ENCODE measurements around the gene PSMC6.
A peak's percentile ranks its signal among the peaks of the same experiment; 100 is the strongest.
"Not testable (repeated sequence)": the region's sequence is repeated elsewhere in the genome, so short reads cannot be mapped to it uniquely, and the experiment has no call there.

Gene PSMC6

DNA sequence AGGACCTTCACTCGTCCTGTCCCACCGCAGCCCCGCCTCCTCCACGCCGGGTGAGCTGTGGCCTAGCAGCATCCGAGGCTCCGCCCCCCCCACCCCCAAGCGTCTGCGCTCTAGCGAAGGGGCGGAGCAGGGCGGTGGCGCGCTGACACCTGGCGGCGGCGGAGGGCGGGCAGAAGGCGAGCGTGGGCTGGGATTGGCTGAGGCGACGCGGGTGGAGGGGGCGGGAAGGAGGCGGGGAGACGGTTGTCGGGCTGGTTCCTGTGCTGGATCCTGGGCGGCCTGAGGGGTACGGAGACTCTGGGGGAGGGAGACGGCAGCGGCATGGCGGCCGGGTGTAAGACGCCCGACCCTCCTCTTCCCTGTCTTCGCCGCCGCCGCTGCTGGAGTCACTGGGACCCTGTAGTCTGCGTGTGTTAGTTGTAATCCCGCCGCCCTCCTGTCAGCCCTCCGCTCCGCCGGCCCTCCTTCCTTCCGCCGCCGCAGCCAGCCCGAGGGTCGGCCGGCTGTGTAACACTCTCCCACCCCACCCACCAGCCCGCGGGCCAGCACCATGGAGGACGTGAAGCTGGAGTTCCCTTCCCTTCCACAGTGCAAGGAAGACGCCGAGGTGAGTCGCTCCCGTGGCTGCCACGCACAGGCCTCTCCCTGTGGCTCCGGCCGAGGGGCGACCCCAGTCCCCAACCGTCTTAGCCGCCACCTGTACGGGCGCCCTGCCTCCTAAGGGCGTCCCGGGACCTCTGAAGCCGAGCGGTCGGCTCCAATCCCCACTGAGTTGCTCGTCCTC, 23.1 kb downstream of the PSMC6 start, which contains the start of gene STYX:
STYX (plus strand) TSS at position 242 of the 784 bp plus-strand sequence; CDS start at position 551, 309 bp downstream.
- H3K4me3 Mint-ChIP-seq, result peak within 1 kb of the TSS; percentile 94
- intact Hi-C loops (cut with micrococcal nuclease), result loop anchor here (2.0 to 10.0 kb wide), 4 partner anchors 13 to 425 kb away; partner anchors contain the start of genes DDHD1, GPR137C and TXNDC16
- H3K9me3 Mint-ChIP-seq, result no peaks in the 10 kb centered on the region
- no peaks in the 10 kb centered on the region for H3K27me3 Mint-ChIP-seq
- peak within 1 kb of the TSS; percentile 97 for H3K27ac Mint-ChIP-seq
- peaks cover 20% of the 10 kb centered on the region for H3K4me1 Mint-ChIP-seq (ENCODE audit: low read depth)
- H3K36me3 Mint-ChIP-seq (ENCODE audit: low read depth), result peaks cover 75% of the 10 kb centered on the region

DNA sequence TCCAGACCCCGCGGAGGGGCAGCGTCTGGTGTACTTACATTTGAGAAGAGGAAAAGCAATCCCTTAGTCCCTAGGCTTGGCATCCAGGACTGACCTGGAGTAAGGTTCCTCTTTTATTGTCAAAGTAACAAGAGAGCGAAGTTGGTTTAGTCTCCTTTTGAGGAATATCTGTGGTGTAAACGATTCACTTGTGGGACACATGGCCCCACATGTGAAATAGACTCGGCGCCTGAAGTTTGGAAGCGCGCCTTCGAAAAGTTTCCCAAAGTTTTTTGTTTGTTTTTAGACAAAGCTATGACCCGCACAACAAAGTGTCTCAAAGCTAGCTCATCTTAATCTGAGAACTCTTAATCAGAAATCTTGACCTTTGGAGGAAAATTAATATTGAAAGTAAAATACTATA, 23.7 kb downstream of the PSMC6 start:
- Mint-ChIP-seq H3K27ac (peak overlapping the region; percentile 97), H3K4me3 (peak overlapping the region; percentile 94), H3K36me3 (ENCODE audit: low read depth) (peaks cover 71% of the 10 kb centered on the region), H3K27me3 (no peaks in the 10 kb centered on the region), H3K4me1 (ENCODE audit: low read depth) (peaks cover 21% of the 10 kb centered on the region), H3K9me3 (no peaks in the 10 kb centered on the region)
- intact Hi-C loops (cut with micrococcal nuclease), result loop anchor here (2.0 to 10.0 kb wide), 4 partner anchors 14 to 424 kb away; partner anchors contain the start of genes DDHD1, GPR137C and TXNDC16

DNA sequence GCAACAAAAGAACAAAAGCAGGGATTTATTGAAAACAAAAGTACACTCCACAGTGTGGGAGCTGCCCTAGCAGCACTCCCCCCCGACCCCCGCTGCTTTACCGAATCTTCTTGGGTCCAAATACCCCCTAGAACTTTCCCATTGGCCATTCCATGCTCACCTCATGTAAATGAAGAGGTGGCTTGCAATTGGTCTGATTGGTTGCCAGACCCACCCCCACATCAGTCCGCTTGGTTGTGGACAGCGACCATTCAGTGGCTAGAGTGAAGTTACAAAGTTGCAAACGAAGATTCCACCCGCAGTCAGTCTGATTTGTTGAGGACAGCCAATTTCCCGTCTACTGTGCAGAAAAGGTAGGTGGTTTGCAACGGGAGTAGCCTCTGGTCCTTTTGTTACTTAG, 26.8 kb downstream of the PSMC6 start:
- Mint-ChIP-seq H3K27me3 (no peaks in the 10 kb centered on the region), H3K9me3 (no peaks in the 10 kb centered on the region), H3K4me3 (no peak overlapping the region), H3K27ac (no peak overlapping the region), H3K36me3 (ENCODE audit: low read depth) (peaks cover 58% of the 10 kb centered on the region), H3K4me1 (ENCODE audit: low read depth) (peaks cover 35% of the 10 kb centered on the region)
- intact Hi-C loops (cut with micrococcal nuclease), result loop anchor here (5.0 to 10.0 kb wide), 3 partner anchors 42 to 421 kb away; partner anchors contain the start of genes DDHD1, GPR137C and TXNDC16

GRCh38 chr14:52735921-52736489, 29.0 kb downstream of the PSMC6 start:
- intact Hi-C loops (cut with micrococcal nuclease), result loop anchor here (5.0 to 10.0 kb wide), 3 partner anchors 36 to 419 kb away; partner anchors contain the start of genes DDHD1, GPR137C and TXNDC16

DNA sequence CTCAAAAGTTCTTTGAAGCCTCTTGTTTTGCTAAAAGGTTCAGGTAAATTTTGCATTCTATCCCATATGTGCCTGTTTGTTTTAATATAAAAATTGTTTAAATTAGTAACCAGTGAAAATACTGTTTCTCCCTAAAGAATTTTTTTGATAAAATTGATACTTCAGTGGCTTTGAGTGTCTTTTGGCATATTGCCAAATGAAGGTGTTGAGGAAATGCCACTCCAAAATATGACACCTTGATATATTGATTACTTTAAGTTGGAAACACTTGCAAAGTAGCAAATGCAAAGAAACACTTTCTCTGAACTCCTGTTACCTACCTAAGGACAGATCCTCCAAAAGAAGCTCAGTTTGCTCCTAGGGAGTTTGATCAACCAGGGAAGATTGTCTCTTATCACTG, 31.4 kb downstream of the PSMC6 start:
- Mint-ChIP-seq H3K27ac (no peak overlapping the region), H3K9me3 (no peaks in the 10 kb centered on the region), H3K36me3 (ENCODE audit: low read depth) (peaks cover 38% of the 10 kb centered on the region), H3K4me1 (ENCODE audit: low read depth) (peaks cover 45% of the 10 kb centered on the region), H3K4me3 (no peak overlapping the region), H3K27me3 (no peaks in the 10 kb centered on the region)
- intact Hi-C loops (cut with micrococcal nuclease), result loop anchor here (5.0 to 10.0 kb wide), 3 partner anchors 34 to 416 kb away; partner anchors contain the start of genes DDHD1, GPR137C and TXNDC16

More at GRCh38 chr14:52735921-52736489, 29.0 kb downstream of the PSMC6 start:
- Mint-ChIP-seq H3K27ac (no peak overlapping the region), H3K4me1 (ENCODE audit: low read depth) (peaks cover 35% of the 10 kb centered on the region), H3K9me3 (no peaks in the 10 kb centered on the region), H3K27me3 (no peaks in the 10 kb centered on the region), H3K4me3 (no peak overlapping the region), H3K36me3 (ENCODE audit: low read depth) (peaks cover 55% of the 10 kb centered on the region)

- intact Hi-C loops (cut with micrococcal nuclease), result no loop called here
These were observed 33.8 kb downstream of the PSMC6 start for GRCh38 chr14:52740751-52741150.

DNA sequence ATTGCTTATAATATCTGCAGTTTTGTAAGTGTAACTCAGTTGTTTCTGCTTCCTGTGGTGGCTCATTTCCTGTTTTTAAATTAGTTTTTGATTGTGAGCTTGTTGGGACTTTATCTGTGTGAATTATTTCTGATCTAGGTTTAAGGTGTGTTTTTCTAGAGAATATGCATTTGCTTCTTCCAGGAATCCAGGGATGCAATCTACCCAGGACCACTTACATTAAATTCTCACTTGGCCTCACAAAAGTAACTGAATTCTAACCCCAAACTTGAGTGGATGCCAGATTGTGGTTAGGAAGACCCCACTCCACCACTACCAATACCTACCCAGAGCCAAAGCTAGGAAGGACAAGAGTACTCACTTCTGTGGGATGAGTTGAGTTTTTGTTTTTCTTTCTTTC, 34.9 kb downstream of the PSMC6 start:
- Mint-ChIP-seq H3K4me3 (peak overlapping the region; percentile 9), H3K27ac (peak overlapping the region; percentile 85), H3K27me3 (no peaks in the 10 kb centered on the region), H3K36me3 (ENCODE audit: low read depth) (peaks cover 34% of the 10 kb centered on the region), H3K4me1 (ENCODE audit: low read depth) (peaks cover 26% of the 10 kb centered on the region), H3K9me3 (no peaks in the 10 kb centered on the region)
- intact Hi-C loops (cut with micrococcal nuclease), result no loop called here

More at GRCh38 chr14:52740751-52741150, 33.8 kb downstream of the PSMC6 start:
- Mint-ChIP-seq H3K27me3 (no peaks in the 10 kb centered on the region), H3K4me1 (ENCODE audit: low read depth) (peaks cover 32% of the 10 kb centered on the region), H3K36me3 (ENCODE audit: low read depth) (peaks cover 27% of the 10 kb centered on the region), H3K4me3 (no peak overlapping the region), H3K27ac (no peak overlapping the region), H3K9me3 (no peaks in the 10 kb centered on the region)

DNA sequence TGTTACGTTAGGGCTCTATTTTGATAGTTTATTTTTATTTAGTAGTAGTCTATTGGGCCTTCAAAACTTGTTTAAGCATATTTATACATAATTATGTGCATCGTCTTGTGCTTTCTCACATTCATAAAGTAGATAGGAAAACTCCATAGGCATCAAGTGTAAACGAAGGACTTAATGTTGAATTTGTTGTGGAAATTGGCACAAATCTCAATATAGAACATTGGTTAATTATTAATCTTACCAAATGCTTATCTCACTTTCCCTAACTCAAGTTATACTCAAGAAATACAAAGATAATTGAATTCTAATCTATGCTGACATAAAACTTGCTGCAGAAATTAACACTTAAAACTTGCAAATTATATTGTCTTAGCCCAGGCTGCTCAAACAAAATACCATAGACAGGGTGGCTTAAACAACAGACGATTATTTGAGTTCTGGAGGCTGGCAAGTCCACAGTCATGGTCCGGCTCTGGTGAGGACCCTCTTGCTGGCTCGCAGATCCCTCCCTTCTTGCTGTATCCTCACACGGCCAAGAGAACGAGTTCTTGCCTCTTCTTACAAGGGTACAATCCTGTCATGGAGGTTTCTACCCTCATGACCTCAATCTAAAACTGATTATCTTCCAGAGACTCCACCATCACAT, 41.8 kb downstream of the PSMC6 start:
- Mint-ChIP-seq H3K4me3 (no peak overlapping the region), H3K4me1 (ENCODE audit: low read depth) (no peaks in the 10 kb centered on the region), H3K27ac (no peak overlapping the region), H3K36me3 (ENCODE audit: low read depth) (peaks cover 50% of the 10 kb centered on the region), H3K9me3 (no peaks in the 10 kb centered on the region), H3K27me3 (no peaks in the 10 kb centered on the region)
- intact Hi-C loops (cut with micrococcal nuclease), result loop anchor here (5.0 kb wide), 1 partner anchor 44 kb away; the partner anchor contains the start of gene GNPNAT1

- intact Hi-C loops (cut with micrococcal nuclease), result no loop called here
- Mint-ChIP-seq H3K4me1 (ENCODE audit: low read depth) (no peaks in the 10 kb centered on the region), H3K27me3 (no peaks in the 10 kb centered on the region), H3K4me3 (no peak overlapping the region), H3K27ac (no peak overlapping the region), H3K9me3 (no peaks in the 10 kb centered on the region), H3K36me3 (ENCODE audit: low read depth) (peaks cover 32% of the 10 kb centered on the region)
These were observed 48.8 kb downstream of the PSMC6 start for GRCh38 chr14:52755607-52756316.

GRCh38 chr14:52759145-52759544, 52.1 kb downstream of the PSMC6 start:
- no peaks in the 10 kb centered on the region for H3K9me3 Mint-ChIP-seq
- intact Hi-C loops (cut with micrococcal nuclease), result no loop called here
- no peak overlapping the region for H3K27ac Mint-ChIP-seq
- no peaks in the 10 kb centered on the region for H3K27me3 Mint-ChIP-seq
- peaks cover 48% of the 10 kb centered on the region for H3K36me3 Mint-ChIP-seq (ENCODE audit: low read depth)
- no peaks in the 10 kb centered on the region for H3K4me1 Mint-ChIP-seq (ENCODE audit: low read depth)
- H3K4me3 Mint-ChIP-seq, result no peak overlapping the region

GRCh38 chr14:52762923-52763322, 55.9 kb downstream of the PSMC6 start:
- H3K4me3 Mint-ChIP-seq; H3K9me3 Mint-ChIP-seq; intact Hi-C loops (cut with micrococcal nuclease); H3K27me3 Mint-ChIP-seq; H3K4me1 Mint-ChIP-seq (ENCODE audit: low read depth): not testable (repeated sequence)
- peaks cover 74% of the 10 kb centered on the region for H3K36me3 Mint-ChIP-seq (ENCODE audit: low read depth)
- H3K27ac Mint-ChIP-seq, result peak overlapping the region; percentile 2

GRCh38 chr14:52767058-52767833, 60.2 kb downstream of the PSMC6 start:
- Mint-ChIP-seq H3K27me3 (no peaks in the 10 kb centered on the region), H3K4me1 (ENCODE audit: low read depth) (no peaks in the 10 kb centered on the region), H3K9me3 (no peaks in the 10 kb centered on the region), H3K4me3 (no peak overlapping the region), H3K36me3 (ENCODE audit: low read depth) (peaks cover 88% of the 10 kb centered on the region), H3K27ac (no peak overlapping the region)
- intact Hi-C loops (cut with micrococcal nuclease), result no loop called here

DNA sequence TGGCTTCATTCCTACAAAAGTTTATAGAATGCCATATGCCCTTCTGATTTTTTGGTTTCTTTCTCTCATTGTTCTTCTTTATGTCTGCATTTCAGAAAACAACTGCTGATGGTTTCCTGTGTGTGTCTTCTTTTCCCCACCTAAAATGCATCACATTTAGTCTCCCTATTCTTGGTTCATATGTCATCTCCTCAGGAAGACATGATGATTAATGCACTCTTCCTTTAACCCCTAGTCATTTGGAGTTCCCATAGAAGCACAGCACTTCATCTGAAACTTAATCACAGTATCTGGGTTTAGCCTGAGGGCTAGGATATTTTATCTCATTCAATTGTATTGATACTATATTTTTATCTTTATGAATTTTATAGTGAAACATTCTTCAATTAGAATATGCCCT, 62.9 kb downstream of the PSMC6 start:
- H3K36me3 Mint-ChIP-seq (ENCODE audit: low read depth), result peaks cover 77% of the 10 kb centered on the region
- H3K27ac Mint-ChIP-seq, result no peak overlapping the region
- H3K4me1 Mint-ChIP-seq (ENCODE audit: low read depth), result no peaks in the 10 kb centered on the region
- no peaks in the 10 kb centered on the region for H3K27me3 Mint-ChIP-seq
- no peaks in the 10 kb centered on the region for H3K9me3 Mint-ChIP-seq
- H3K4me3 Mint-ChIP-seq, result no peak overlapping the region
- intact Hi-C loops (cut with micrococcal nuclease), result loop anchor here (5.0 kb wide), 1 partner anchor 33 kb away; no protein-coding TSS in a partner anchor
